Kidney (tissue), 14 donors: ENCODE results near the gene OSBPL2. TPM values are rescaled to one million over a fixed set of nuclear protein-coding genes. Genes with fewer than 3 reads are reported as not detected.

ENCODE experiments used
- DNase-seq, 5 donors: peaks; one replicate each; pipeline ENCODE4 v3.0.0-alpha.2; 2013 to 2020
- FAIRE-seq: peaks from 2 replicates; lab custom pipeline; 2012; peaks lifted over from hg19 to GRCh38; lab: Jason Lieb, UNC
- H3K27ac ChIP-seq, 2 donors: one replicate each; pipeline ENCODE4 v1.7.0; 2013; ENCODE audit warnings: low read depth in 2 of 2, low read length in 2 of 2, inconsistent platforms in 1 of 2
- H3K27me3 ChIP-seq: one replicate; pipeline ENCODE4 v1.7.1; 2013; ENCODE audit warnings: low read length, inconsistent platforms; ENCODE audit not compliant: control insufficient read depth, insufficient read depth
- H3K36me3 ChIP-seq, 3 donors: one replicate each; pipeline versions ENCODE4 v1.7.0 to v1.7.1; 2013; ENCODE audit warnings: low read length in 3 of 3, control low read depth in 1 of 3, inconsistent platforms in 1 of 3; ENCODE audit not compliant: insufficient read depth in 3 of 3, control insufficient read depth in 2 of 3
- H3K4me1 ChIP-seq, 3 donors: one replicate each; pipeline versions ENCODE4 v1.7.0 to v1.7.1; 2013; ENCODE audit warnings: low read length in 3 of 3, inconsistent platforms in 1 of 3, low read depth in 1 of 3; ENCODE audit not compliant: control insufficient read depth in 2 of 3, insufficient read depth in 2 of 3
- H3K4me3 ChIP-seq, 3 donors: one replicate each; pipeline versions ENCODE4 v1.7.0 to v1.8.1; 2013; ENCODE audit warnings: low read length in 3 of 3, control low read depth in 1 of 3, inconsistent platforms in 1 of 3
- H3K9ac ChIP-seq, 3 donors: one replicate each; pipeline versions ENCODE4 v1.7.0 to v1.7.1; 2013; ENCODE audit warnings: low read length in 3 of 3, control low read depth in 1 of 3, inconsistent platforms in 1 of 3
- H3K9me3 ChIP-seq, 3 donors: one replicate each; pipeline versions ENCODE4 v1.7.0 to v1.7.1; 2013; ENCODE audit warnings: low read length in 3 of 3, control low read depth in 1 of 3, inconsistent platforms in 1 of 3; ENCODE audit not compliant: control insufficient read depth in 2 of 3, insufficient read depth in 1 of 3
- CTCF ChIP-seq: IDR thresholded peaks from 3 replicates; pipeline ENCODE4 v1.5.1; 2012; ENCODE audit warnings: mild to moderate bottlenecking, moderate library complexity, borderline replicate concordance; ENCODE audit not compliant: insufficient read depth; ENCODE audit errors: extremely low read depth
- intact Hi-C: fragments of 100-400 bp; cut with DNase I; formaldehyde crosslinking; loops from one replicate; pipeline ENCODE4 v1.11.1; 2022
- polyA plus RNA-seq: library from polyadenylated mRNA; stranded (reverse); fragments of 350-450 nt; fragmentation: Illumina TruSeq; extraction: RNeasy Lipid Tissue Mini Kit (QIAGEN cat#74804); gene quantifications from one replicate; pipeline ENCODE4 v1.2.3, GENCODE V29; 2014; ENCODE audit warnings: low read depth, low replicate concordance; ENCODE audit not compliant: insufficient read depth
- total RNA-seq: library from RNA; stranded (reverse); fragmentation: NEBNext Ultra II Directional; extraction: Animal tissue kit (Norgen Biotek cat#: 25700); gene quantifications from one replicate; pipeline ENCODE4 v1.2.1, GENCODE V29; 2021
- donor health status: control.
- donor health status: control.
- donor health status: control.
- donor health status: control.
- donor health status: control.
- donor health status: DM: yes; HTN: yes; CAD: no.
- donor health status: Normal renal cell carcinoma (clear cell type).

Gene OSBPL2
- total and polyA plus RNA-seq, 2 donors from 2014 or later = 20.4 to 57.1 TPM

- TF ChIP-seq CTCF = no peak
- Histone ChIP-seq H3K27ac (no peak overlapping the region), H3K36me3 (no peaks in the 10 kb centered on the region), H3K4me3 (no peak overlapping the region), H3K27me3 (no peaks in the 10 kb centered on the region), H3K4me1 (no peaks in the 10 kb centered on the region), H3K9me3 (no peaks in the 10 kb centered on the region), H3K9ac (no peak overlapping the region)
- intact Hi-C loops = no loop called here
- DNase-seq = no peak
- FAIRE-seq = no peak
Observed at GRCh38 chr20:62227977-62228958, 10.1 kb upstream of the OSBPL2 start.

GRCh38 chr20:62228982-62229545 lies 9.3 kb upstream of the OSBPL2 start:
- no peaks in the 10 kb centered on the region for H3K4me1 ChIP-seq
- DNase-seq (no peak), FAIRE-seq (no peak)
- H3K27ac ChIP-seq = no peak overlapping the region
- H3K9me3 ChIP-seq = no peaks in the 10 kb centered on the region
- TF ChIP-seq CTCF = no peak
- no peak overlapping the region for H3K4me3 ChIP-seq
- intact Hi-C loops = no loop called here
- no peaks in the 10 kb centered on the region for H3K27me3 ChIP-seq
- H3K9ac ChIP-seq = no peak overlapping the region
- no peaks in the 10 kb centered on the region for H3K36me3 ChIP-seq

- no peak for DNase-seq
- FAIRE-seq = no peak
- Histone ChIP-seq H3K4me3 (no peak overlapping the region), H3K27me3 (no peaks in the 10 kb centered on the region), H3K4me1 (no peaks in the 10 kb centered on the region), H3K9me3 (no peaks in the 10 kb centered on the region), H3K36me3 (no peaks in the 10 kb centered on the region), H3K27ac (no peak overlapping the region), H3K9ac (no peak overlapping the region)
- TF ChIP-seq CTCF = no peak
- intact Hi-C loops = no loop called here
Observed at GRCh38 chr20:62229667-62230066, 8.7 kb upstream of the OSBPL2 start.
